T-helper 1 cell (primary cell): Measurements from ENCODE around the gene CUEDC2.
"Not testable (repeated sequence)": the region's sequence is repeated elsewhere in the genome, so short reads cannot be mapped to it uniquely, and the experiment has no call there.

Experiments used
- DNase-seq, 5 donors: peaks; one replicate each; pipeline ENCODE4 v3.0.0-alpha.2; 2012 to 2020

The CUEDC2 gene

DNA sequence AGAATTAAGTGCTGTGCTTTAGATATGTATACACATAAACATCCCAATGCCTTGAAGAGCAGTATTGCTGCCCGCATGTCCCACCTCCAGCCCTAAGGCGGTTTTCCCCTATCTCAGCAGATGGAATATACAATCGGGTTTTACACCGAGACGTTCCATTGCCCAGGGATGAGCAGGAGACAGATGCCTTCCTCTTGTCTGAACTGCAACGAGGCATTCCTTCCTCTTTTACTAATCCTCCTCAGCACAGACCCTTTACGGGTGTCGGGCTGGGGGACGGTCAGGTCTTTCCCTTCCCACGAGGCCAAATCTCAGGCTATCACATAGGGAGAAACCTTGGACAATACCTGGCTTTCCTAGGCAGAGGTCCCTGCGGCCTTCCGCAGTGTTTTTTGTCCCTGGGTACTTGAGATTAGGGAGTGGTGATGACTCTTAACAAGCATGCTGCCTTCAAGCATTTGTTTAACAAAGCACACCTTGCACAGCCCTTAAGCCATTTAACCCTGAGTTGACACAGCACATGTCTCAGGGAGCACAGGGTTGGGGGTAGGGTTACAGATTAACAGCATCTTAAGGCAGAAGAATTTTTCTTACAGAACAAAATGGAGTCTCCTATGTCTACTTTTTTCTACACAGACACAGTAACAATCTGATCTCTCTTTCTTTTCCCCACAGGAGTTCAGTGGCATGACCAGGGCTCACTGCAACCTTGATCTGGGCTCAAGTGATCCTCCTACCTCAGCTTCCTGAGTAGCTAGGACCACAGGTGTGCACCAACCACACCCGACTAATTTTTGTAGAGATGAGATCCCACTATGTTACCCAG, 22.5 kb upstream of the CUEDC2 start:
- not testable (repeated sequence) for DNase-seq

DNA sequence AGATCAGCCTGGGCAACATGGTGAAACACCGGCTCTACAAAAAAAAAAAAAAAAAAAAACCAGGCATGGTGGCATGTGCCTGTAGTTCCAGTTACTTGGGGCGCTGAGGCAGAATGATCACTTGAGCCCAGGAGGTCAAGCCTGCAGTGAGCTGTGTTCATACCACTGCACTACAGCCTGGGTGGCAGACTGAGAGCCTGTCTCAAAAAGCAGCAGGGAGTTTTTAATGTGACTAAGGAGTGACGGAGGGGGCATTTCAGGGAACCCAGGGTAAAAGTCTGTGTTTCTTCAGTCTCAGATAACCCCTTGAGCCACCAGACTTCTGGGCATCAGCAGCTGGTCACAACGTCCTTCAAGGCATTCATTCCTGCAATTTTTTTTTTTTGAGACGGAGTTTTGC, 21.1 kb upstream of the CUEDC2 start:
- DNase-seq, result no peak

DNA sequence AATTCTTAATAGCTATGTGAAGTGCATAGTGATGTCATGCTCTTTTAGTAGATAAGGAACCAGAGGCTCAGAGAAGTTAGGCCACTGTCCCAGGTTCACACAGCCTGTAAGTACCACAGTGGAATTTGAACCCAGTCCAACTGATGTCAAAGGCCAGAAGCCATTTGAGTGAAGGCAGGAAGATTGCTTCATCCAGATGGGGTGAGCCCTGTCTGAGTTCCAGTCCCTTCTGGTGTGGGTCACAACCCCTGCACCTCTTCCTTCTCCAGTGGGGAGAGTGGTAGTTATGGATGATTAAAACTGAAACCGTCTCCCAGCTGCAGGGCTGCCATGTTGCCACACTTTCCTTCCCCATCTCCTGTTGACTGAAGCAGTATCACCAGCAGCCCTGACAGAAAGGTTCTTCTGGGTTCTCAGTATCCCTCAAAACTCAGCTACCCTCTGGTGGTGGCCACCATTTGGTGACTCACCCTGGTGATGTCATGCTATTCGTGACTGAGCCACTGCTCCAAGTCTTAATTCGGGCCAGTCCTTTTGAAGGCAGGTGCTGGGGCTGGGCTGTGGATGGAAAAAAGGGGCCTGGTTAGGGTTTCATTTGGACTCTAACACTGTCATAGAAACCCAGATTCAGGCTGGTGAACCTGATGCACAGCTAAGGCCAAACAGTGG, 20.4 kb upstream of the CUEDC2 start:
- peak in 1 of 5 donors; percentile 77 for DNase-seq

DNA sequence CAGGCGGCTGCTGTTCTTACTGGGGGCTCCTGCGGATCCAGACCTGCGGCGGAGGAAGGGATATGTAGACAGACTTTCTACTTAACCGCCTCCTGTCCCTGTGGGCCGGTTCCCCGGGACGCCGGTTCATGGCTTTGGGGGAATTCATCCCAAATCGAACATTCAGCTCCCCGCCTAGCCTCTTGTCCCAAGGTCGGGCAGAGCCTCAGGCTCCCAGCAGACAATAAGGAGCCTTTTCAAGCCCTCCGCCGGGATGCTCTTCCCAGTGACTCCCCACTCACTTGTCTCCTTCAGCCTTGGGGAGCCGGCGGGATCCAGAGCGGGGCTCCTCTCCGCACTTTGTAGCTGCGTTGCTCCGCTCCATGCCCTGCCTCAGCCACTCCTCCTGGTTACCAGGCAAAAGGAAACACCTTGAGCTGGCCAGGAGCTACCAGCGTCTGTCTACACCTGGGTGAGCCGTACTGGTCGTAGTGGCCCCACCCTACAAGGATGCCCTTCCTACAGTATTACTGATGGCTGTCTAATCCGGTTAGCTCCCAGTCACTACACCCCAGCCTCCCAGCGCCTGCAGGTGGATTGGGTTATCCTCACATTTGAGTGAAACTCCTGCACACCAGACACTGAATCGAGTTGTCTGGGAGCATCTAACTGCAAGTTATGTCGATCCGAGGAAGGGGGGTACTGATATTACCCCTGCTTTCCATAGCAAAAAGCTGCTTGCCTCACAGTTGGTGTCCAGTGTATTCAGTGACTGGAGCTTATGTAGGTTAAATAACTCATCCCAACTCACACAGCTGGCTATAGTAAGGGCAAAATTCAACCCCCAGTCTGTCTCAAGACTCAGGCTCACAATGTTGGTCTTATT, 19.0 kb upstream of the CUEDC2 start, which contains the start of gene C10orf95:
TSS of gene C10orf95 (minus strand) at position 439 of the 865 bp plus-strand sequence. CDS start 450 bp downstream, outside the sequence.
- DNase-seq, result no peak

DNA sequence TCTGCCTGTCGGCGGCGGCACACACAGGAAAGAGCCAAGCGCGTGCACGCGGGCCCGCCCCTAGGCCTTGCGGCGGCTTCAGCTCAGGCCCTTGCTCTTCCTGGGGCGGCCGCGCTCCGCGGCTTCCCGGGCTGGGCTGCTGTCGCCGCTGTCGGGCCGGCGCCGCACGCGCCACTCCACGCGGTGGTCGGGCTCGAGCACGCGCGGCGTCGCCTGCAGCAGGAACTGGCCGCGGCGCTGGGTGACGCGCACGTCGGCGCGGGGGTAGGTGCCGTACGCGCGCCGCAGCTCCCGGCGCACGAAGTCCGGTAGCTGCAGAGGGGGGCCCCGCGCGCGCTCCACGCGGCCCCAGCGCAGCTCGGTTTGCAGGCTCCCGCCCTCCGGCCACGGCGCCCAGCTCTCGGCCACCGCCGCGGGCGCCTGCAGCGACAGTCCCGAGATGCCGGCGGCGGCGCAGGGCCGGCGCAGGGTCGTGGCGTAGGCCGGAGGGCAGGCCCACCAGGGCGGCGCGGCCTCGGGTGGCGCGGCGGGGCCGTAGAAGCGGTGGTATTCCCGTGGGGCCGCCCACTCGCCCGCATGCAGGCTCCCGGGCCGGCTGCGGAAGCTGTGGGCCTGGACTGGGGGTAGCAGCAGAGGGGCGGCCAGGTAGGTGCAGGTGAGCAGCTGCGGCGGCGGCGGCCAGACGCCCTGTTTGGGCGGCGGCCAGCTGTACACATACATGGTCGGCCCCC, 18.2 kb upstream of the CUEDC2 start:
- peak; percentile 79 to 94 (median 84) for DNase-seq

DNA sequence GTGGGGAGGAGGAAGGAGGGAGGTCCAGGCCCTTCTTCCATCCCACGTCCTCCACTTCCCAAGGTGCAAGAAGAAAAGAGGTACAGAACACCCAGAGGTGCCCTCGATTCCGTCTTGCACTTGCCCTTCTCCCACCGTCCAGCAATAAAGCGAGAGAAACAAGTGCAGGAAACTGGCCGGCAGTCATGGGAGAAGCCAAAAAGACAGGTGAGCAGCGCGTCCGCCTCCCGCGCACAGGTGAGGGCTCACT, 17.7 kb upstream of the CUEDC2 start:
- no peak for DNase-seq

DNA sequence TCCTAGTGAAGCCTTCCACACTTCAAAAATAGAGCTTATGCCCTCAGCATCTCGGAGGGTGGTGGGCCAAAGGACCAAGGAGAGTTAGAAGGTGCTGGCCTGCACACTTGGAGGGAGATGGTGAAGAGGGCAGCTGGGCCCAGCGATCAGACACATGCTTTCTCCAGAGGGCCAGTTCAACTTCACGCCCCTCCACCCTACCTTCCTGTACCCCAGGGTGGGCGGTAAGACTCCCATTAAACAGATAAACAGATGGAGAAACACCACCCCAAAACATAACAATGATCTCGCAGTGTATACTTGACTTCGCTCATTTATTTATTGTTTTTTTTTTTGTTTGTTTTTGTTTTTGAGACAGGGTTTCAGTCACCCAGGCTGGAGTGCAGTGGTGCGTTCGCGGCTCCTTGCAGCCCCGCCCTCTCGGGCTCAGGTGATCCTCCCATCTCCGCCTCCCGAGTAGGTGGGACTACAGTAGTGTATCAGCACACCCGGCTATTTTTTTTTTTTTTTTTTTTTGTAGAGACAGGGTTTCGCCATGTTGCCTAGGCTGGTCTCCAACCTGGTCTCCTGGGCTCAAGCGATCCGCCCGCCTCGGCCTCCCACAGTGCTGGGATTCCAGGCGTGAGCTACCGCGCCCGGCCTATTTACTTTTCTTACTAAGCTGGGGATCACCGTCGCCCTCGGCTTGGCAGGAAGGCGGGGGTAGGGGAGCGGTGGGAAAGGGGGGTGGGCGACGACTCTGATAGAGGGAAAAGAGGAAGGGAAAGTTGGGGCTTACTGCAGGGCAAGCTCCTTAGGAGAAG, 17.1 kb upstream of the CUEDC2 start:
- peak; percentile 71 to 89 (median 82) for DNase-seq

DNA sequence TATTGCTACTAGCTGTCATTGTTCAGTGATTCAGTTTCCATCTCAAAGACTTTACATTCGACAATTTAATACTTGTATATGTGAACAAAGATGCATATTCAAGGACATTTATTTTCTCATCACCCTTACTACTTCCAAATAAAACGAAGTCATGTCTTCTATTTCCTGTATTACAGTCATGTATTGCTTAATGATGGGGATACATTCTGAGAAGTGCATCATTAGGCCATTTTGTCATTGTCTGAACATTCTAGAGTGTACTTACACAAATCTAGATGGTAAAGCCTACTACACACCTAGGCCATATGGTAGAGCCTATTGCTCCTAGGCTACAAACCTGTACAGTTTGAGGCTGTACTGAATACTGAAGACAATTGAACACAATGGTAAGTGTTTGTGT, 12.5 kb upstream of the CUEDC2 start:
- no peak for DNase-seq

DNA sequence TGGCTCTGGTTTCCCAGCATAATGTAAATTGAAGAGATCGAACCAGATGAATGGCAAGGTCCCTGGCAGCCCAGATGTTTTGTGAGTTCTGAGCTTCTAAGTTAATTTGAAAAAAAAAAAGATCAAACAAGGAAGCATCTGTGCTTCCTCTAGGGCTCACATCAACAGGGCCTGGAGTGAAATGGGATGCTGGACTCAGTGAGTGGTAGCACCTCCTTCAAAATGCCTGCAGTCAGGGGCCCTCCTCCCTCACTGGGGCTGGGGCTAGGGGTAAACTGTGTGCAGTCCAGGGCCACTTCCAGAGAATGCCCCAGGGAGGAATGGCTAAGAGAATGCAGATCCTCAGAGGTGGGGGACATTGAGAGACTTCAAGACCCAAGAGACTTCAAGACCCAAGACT, 6.0 kb upstream of the CUEDC2 start:
- DNase-seq, result no peak

DNA sequence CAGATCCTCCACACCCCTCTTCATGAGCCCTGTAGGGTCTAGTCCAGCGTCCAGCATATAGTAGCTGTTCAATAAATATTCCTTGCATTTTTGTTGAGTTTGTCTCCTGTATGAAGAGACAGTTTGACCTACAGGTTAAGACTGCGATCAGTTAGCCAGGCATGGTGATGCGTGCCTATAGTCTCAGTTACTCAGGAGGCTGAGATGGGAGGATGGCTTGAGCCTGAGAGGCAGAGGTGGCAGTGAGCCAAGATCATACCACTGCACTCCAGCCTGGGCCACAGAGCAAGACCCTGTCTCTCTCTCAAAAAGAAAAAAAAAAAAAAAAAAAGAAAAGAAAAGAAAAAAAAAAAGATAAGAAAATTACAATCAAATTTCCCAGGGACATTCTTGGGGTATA, 5.1 kb upstream of the CUEDC2 start:
- DNase-seq, result no peak

DNA sequence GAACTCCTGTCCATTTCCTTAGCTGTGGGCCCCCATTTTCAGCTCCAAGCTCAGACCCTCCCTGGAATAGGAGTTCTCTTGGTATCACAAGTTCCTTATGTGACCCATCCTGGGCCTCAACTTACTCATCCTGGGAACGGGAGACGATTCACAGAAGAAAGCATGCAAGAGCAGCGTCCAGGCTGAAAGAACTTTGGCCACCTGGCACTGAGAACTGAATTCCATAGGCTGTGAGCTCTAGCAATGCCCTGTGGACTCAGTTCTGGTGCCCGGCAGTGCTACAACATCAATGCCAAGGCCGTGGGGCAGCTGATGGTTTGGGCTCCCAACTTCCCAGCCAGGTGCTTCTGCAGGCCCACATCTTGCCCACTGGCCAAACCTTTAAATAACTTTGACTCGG, 3.9 kb upstream of the CUEDC2 start:
- DNase-seq, result no peak

DNA sequence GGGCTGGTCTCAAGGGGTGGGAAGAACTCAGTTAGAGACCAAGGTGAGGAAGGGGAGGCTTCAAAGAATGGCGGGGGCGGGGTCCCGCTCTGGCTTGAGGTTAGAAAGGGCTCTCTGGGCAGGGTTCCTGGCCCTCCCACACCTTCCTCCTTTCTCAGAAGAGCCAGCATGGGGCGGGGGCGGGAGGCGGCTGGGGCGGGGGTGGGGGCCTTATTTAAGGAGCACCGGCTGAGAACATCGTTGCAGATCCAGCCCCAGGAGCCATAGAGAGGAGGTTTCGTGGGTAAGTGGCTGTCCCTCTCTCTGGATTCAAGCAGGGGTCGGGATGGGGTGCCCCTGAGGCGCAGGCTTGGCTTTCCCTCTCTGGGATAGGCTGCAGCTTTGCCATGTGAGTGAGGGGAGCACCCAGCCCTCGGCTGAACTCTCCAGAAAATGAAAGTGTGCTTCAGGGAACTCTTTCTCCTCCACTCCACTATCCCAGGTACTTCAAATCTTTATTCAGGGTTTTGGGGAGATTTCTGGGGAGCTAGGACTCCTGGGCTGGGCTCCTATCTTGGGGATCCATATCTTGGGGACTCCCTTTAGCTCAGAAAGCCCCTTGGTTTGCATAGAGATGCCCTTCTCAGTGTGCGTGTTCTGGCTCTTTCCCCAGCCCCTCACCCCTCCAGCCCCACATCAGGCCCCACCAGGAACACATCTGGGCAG, 3.3 kb upstream of the CUEDC2 start:
- peak in 2 of 5 donors; percentile 26 to 76 for DNase-seq

DNA sequence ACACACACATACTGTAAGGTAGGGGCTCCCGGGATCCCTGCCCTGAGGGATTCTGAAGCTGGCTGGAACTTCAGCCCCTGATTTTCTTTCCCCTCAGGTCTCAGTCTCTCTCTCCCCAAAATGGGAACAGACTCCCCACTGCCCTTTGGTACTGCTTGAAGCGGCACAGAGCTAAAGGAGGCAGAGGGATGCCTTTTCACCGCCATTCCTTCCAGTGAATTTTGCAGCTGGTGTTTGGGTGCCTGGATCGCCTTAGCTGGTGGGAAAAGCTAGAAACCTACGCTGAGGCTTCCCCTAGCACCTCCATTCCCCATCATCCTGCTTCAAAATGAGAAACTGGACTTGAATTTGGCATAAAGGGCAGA, 2.7 kb upstream of the CUEDC2 start:
- no peak for DNase-seq

DNA sequence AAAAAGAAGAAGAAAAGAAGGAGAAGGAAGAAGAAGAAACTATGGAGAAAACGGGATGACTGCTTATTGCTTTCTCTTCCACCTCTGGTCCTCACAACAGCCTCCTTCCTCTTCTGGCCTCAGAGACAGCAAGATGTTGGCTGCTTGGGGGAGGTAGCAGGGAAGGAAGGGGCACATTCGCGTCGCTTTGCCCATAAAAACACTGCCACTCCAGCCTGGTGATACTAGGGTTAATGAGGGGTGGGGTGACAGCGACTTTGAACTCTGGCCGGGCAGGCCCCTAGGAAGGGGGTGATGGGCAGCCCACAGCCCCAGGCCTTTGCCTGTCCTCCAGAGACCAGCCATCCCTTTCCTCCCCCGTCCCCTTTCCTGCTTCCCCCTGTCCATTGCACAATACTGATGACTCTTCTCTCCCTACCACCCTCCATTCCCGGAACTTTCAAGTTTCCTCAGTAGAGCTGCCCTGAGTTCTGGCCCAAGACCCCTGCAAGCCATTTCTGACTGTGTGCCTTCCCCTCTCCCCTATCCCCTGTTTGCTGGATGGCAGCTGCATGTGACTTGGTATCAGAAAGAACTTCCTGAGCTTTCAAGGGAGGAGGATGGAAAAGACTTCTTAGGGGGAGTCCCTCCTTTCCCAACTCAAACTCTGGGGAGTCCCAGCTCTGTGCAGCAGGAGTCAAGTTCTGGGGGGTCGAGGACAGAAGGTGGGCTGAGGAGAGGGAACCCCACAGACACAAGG, 2.2 kb upstream of the CUEDC2 start:
- DNase-seq, result no peak

DNA sequence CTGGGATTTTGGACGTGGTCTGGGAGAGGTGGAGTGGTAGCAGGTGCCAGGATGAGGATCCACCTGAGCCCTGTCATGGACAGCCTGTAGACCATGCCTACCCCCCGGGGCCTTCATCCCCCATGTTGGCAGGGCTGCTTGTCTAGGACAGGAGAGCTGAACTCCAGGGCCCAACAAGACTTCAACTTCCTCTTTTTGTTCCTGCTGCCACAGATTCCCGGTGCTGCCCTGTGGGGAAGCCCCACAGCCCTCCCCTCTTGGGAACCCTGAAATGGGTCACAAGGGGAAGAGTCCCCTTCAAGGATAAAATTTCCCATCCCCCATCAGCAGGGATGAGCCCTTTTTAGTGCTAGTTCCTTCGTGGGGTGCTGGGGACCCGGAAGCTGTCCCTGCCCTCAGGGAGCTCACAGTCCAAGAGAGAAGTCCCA, 1.3 kb upstream of the CUEDC2 start:
- DNase-seq, result no peak

DNA sequence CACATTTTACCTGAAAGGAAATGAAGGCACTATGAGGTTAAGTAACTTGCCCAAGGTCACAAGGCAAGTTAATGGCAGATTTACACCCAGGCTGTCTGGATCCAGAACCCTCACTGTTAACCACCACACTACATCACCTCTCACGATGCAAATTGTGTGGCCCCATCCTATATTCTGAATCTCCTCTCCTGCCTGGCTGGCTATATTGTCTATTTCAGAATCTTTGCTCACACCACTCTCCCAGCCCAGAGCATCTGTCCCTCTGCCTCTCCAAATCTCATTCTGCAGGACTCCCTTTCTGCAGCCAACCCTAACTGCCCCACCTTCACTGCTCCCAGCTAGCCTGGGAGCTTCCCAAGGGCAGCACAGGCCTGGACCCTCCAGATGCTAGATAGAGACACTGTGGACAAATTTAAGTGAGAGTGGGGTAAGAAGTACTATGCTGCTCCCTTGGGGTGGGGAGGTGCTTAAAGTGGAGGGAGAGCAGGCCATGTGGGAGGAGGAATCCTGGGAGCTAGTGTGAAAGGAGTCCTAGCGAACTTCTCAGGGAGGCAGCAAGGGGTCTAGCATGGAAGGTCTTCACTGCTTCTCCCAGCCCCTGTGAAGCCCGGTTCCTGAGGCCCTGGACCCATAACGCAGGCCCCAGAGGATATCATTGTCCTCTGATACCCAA, 786 bp downstream of the CUEDC2 start:
- DNase-seq, result no peak

DNA sequence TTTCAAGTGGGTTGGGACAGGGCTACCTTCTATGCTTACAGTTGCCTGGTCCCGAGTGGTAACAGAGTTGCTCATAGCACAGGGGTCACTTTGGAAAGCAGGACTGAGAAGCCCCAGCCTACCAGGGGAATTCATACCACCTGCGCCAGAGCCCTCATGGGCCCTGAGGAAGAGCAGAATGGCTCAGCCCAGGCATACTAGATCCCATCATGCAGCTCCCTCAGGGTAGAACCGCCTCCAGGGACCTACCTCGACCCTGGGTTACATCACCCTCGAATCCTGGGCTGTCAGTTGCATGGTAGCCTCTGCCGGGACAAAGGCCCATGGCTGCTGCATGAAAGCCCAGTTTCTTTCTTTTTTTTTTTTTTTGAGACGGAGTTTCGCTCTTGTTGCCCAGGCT, 2.9 kb downstream of the CUEDC2 start:
- DNase-seq, result no peak

DNA sequence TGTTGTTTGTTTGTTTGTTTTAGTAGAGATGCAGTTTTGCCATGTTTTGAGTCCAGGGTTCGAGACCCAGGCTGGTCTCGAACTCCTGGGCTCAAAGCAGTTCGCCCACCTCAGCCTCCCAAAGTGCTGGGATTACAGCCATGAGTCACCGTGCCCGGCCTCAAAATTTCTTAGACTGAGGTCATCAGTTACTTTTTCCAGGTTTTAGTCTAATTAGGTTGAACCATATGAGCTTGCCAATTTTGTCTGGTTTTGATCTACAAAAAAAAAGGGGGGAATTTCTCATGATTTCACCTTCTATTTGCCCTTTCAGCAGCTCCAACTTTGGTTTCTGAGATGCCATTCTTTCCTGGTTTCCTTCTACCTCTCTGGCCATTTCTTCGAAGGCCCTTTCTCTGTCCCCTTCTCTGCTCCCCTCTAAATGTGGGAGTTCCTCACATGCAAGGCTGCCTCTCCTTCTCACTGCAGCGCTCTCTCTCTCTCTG, 5.5 kb downstream of the CUEDC2 start:
- DNase-seq, result no peak

DNA sequence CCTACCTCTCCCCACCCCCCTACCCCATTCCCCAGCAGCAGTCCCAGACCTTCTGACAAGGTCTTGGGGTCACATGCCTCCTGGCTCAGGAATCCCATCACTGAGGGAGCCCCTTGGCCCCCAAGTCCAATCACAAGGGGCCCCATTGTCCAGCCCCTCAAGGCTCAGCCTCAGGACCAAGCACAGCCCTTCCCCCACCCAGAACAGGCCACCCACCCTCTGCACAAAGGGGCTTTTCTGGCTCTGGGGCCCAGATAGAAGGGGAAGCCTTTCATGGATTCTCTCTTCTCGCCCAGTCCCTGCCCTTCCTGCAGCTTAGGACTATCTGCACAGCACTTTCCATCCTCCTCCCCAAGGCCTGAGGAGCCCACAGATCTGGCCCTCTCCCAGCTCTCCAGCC, 6.9 kb downstream of the CUEDC2 start:
- DNase-seq, result no peak

DNA sequence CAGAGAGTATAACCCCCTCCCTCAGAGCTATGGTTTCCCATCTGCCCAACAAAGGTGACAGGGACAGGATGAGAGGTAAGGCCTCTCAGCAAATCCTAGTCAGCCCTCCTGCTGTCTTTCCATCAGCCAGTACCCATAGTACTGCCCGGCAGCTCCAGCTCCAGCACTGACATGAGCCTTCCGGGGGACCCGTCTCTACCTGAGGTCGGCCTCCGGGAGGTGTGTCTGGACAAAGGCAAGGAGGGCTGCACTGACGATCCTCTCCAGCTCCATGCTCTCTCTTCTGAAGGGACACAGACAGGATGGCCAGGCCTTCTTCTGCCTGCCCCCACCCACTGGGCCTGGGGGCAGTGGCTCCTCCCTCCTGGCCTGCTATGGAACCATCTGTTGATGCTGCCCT, 7.5 kb downstream of the CUEDC2 start:
- no peak for DNase-seq
